ENCODE measurements around the gene SSH2.
A peak's percentile ranks its signal among the peaks of the same experiment; 100 is the strongest.

SSH2 gene

GRCh38 chr17:29627951-29628350, 302.1 kb downstream of the SSH2 start:
- ChIA-PET POLR2A (no interaction called here), CTCF (interaction anchor here (1.0 to 2.1 kb wide), 5 partner anchors 10 to 303 kb away, joined by 3 to 12 read pairs (median 5); no protein-coding TSS in a partner anchor)
- no peak for TF ChIP-seq CTCF (IDR thresholded peaks at IDR 0.05; ENCODE audit: insufficient read depth, low read length, missing control alignments)
- no peak for DNase-seq (ENCODE audit: low read depth, low spot score)
- H3K4me3 ChIP-seq (ENCODE audit: low read depth, low read length), result no peak overlapping the region

GRCh38 chr17:29625037-29625750, 304.8 kb downstream of the SSH2 start:
- TF ChIP-seq CTCF (IDR thresholded peaks at IDR 0.05; ENCODE audit: insufficient read depth, low read length, missing control alignments), result no peak
- no peak overlapping the region for H3K4me3 ChIP-seq (ENCODE audit: low read depth, low read length)
- no peak for DNase-seq (ENCODE audit: low read depth, low spot score)
- POLR2A ChIA-PET, result interaction anchor here (0.6 kb wide), 1 partner anchor 119 kb away, joined by 3 read pairs; no protein-coding TSS in a partner anchor
- CTCF ChIA-PET, result interaction anchor here (1.0 to 12.9 kb wide), 10 partner anchors 9 to 306 kb away, joined by 3 to 76 read pairs (median 6); no protein-coding TSS in a partner anchor

GRCh38 chr17:29624586-29624985, 305.4 kb downstream of the SSH2 start:
- TF ChIP-seq CTCF (IDR thresholded peaks at IDR 0.05; ENCODE audit: insufficient read depth, low read length, missing control alignments), result no peak
- DNase-seq (ENCODE audit: low read depth, low spot score), result no peak
- CTCF ChIA-PET, result interaction anchor here (0.6 to 12.9 kb wide), 7 partner anchors 10 to 307 kb away, joined by 3 to 76 read pairs (median 7); no protein-coding TSS in a partner anchor
- no peak overlapping the region for H3K4me3 ChIP-seq (ENCODE audit: low read depth, low read length)
- POLR2A ChIA-PET, result interaction anchor here (0.6 kb wide), 1 partner anchor 119 kb away, joined by 3 read pairs; no protein-coding TSS in a partner anchor

GRCh38 chr17:29623283-29623647, 306.8 kb downstream of the SSH2 start:
- TF ChIP-seq CTCF (IDR thresholded peaks at IDR 0.05; ENCODE audit: insufficient read depth, low read length, missing control alignments), result no peak
- H3K4me3 ChIP-seq (ENCODE audit: low read depth, low read length), result peak overlapping the region; percentile 79; the same call in 1 of the 2 replicates
- ChIA-PET CTCF (interaction anchor here (0.7 to 12.9 kb wide), 5 partner anchors 9 to 156 kb away, joined by 3 to 76 read pairs (median 25); no protein-coding TSS in a partner anchor), POLR2A (interaction anchor here (1.1 kb wide), 1 partner anchor 202 kb away, joined by 4 read pairs; no protein-coding TSS in a partner anchor)
- no peak for DNase-seq (ENCODE audit: low read depth, low spot score)

- TF ChIP-seq CTCF (IDR thresholded peaks at IDR 0.05; ENCODE audit: insufficient read depth, low read length, missing control alignments), result no peak
- peak within 1 kb of the TSS; percentile 79 for H3K4me3 ChIP-seq (ENCODE audit: low read depth, low read length)
- ChIA-PET CTCF (interaction anchor here (0.7 to 12.9 kb wide), 6 partner anchors 8 to 471 kb away, joined by 3 to 76 read pairs (median 16); no protein-coding TSS in a partner anchor), POLR2A (interaction anchor here (1.1 kb wide), 1 partner anchor 203 kb away, joined by 4 read pairs; no protein-coding TSS in a partner anchor)
- no peak for DNase-seq (ENCODE audit: low read depth, low spot score)
Observed at GRCh38 chr17:29622337-29623282, 307.4 kb downstream of the SSH2 start, which contains the start of gene CORO6. Gene CORO6 (minus strand): TSS chr17:29622912. CDS start chr17:29621421, 1,491 bp downstream.

Data from AG04449 (cell line).